CD14-positive monocyte (primary cell): Measurements from ENCODE around the gene ATE1. TPM values are rescaled to one million over a fixed set of nuclear protein-coding genes. Genes with fewer than 3 reads are reported as not detected.

ENCODE experiments used
- DNase-seq, 3 donors: peaks; one replicate each; pipeline ENCODE4 v3.0.0-alpha.2; 2011 to 2022
- H2AFZ ChIP-seq: 2 replicates; pipeline ENCODE4 v1.6.0; 2012; ENCODE audit warnings: mild to moderate bottlenecking, low read depth, low read length, inconsistent platforms; ENCODE audit not compliant: insufficient read depth, poor library complexity, severe bottlenecking
- H3K27ac ChIP-seq, 2 donors: 1 replicate in 1 of 2; 2 replicates in 1 of 2; pipeline ENCODE4 v1.5.1; 2012 to 2013; ENCODE audit warnings: low read length in 2 of 2, control low read depth in 1 of 2, inconsistent platforms in 1 of 2, low read depth in 1 of 2, mild to moderate bottlenecking in 1 of 2
- H3K27me3 ChIP-seq, 2 donors: one replicate each; pipeline versions ENCODE4 v1.6.0 to v1.6.1; 2011 to 2013; ENCODE audit warnings: low read length in 2 of 2; ENCODE audit not compliant: control insufficient read depth in 2 of 2, insufficient read depth in 2 of 2
- H3K36me3 ChIP-seq, 2 donors: replicated peaks in 1 of 2; 1 replicate in 1 of 2; 2 replicates in 1 of 2; pipeline versions ENCODE4 v1.5.1 to v1.6.1; 2012 to 2013; ENCODE audit warnings: low read length in 2 of 2, control low read depth in 1 of 2, inconsistent platforms in 1 of 2, mild to moderate bottlenecking in 1 of 2; ENCODE audit not compliant: insufficient read depth in 2 of 2, control insufficient read depth in 1 of 2
- H3K4me1 ChIP-seq, 2 donors: 1 replicate in 1 of 2; 2 replicates in 1 of 2; pipeline versions ENCODE4 v1.5.1 to v1.6.1; 2012 to 2013; ENCODE audit warnings: low read length in 2 of 2, control low read depth in 1 of 2, inconsistent platforms in 1 of 2, mild to moderate bottlenecking in 1 of 2, moderate library complexity in 1 of 2; ENCODE audit not compliant: insufficient read depth in 2 of 2, control insufficient read depth in 1 of 2
- H3K4me2 ChIP-seq: replicated peaks from 2 replicates; pipeline ENCODE3; 2012; ENCODE audit warnings: low read length, moderate library complexity, mild to moderate bottlenecking; ENCODE audit not compliant: poor library complexity, severe bottlenecking; ENCODE audit errors: extremely low read depth
- H3K4me3 ChIP-seq, 3 experiments: fragments of 200-600 bp in 1 of 3; sonication (generic) in 1 of 3; replicated peaks in 1 of 3; 1 replicate in 2 of 3; 2 replicates in 1 of 3; pipeline ENCODE4 v1.5.1; 2011 to 2013; ENCODE audit warnings: low read length in 3 of 3, mild to moderate bottlenecking in 3 of 3, control low read depth in 2 of 3, low read depth in 2 of 3, inconsistent platforms in 1 of 3, moderate library complexity in 1 of 3
- H3K79me2 ChIP-seq: 2 replicates; pipeline ENCODE4 v1.6.0; 2012; ENCODE audit warnings: mild to moderate bottlenecking, control low read depth, inconsistent platforms, low read length, moderate library complexity; ENCODE audit not compliant: insufficient read depth
- H3K9ac ChIP-seq: 2 replicates; pipeline ENCODE4 v1.6.0; 2017; ENCODE audit warnings: low read length, mild to moderate bottlenecking; ENCODE audit not compliant: insufficient read depth, poor library complexity, severe bottlenecking
- H3K9me3 ChIP-seq, 2 donors: replicated peaks in 1 of 2; 1 replicate in 1 of 2; 2 replicates in 1 of 2; pipeline versions ENCODE4 v1.5.1 to v1.6.1; 2012 to 2013; ENCODE audit warnings: low read length in 2 of 2, control low read depth in 1 of 2; ENCODE audit not compliant: control insufficient read depth in 1 of 2, insufficient read depth in 1 of 2
- H4K20me1 ChIP-seq: 2 replicates; pipeline ENCODE4 v1.6.0; 2012; ENCODE audit warnings: mild to moderate bottlenecking, low read length, control low read depth, moderate library complexity; ENCODE audit not compliant: insufficient read depth
- H3K27ac Mint-ChIP-seq, 7 donors: one replicate each; pipeline ENCODE4 v1.8.0; 2020; ENCODE audit warnings: mild to moderate bottlenecking in 7 of 7, mixed read lengths in 7 of 7, moderate library complexity in 6 of 7, inconsistent platforms in 2 of 7
- H3K27me3 Mint-ChIP-seq, 3 donors: one replicate each; pipeline ENCODE4 v1.8.0; 2021 to 2022; ENCODE audit warnings: low read depth in 3 of 3, mild to moderate bottlenecking in 3 of 3, mixed read lengths in 3 of 3, moderate library complexity in 3 of 3, inconsistent platforms in 1 of 3
- H3K36me3 Mint-ChIP-seq, 2 donors: one replicate each; pipeline ENCODE4 v1.8.0; 2020; ENCODE audit warnings: mixed read lengths in 2 of 2, inconsistent platforms in 1 of 2, mild to moderate bottlenecking in 1 of 2
- H3K4me1 Mint-ChIP-seq: one replicate; pipeline ENCODE4 v1.8.0; 2020; ENCODE audit warnings: mild to moderate bottlenecking, mixed read lengths
- H3K4me3 Mint-ChIP-seq, 2 donors: one replicate each; pipeline ENCODE4 v1.8.0; 2020; ENCODE audit warnings: mild to moderate bottlenecking in 2 of 2, mixed read lengths in 2 of 2, moderate library complexity in 1 of 2
- H3K9me3 Mint-ChIP-seq, 7 donors: one replicate each; pipeline ENCODE4 v1.8.0; 2020 to 2022; ENCODE audit warnings: mixed read lengths in 7 of 7, mild to moderate bottlenecking in 6 of 7, moderate library complexity in 6 of 7, inconsistent platforms in 2 of 7
- CTCF ChIP-seq: fragments of 200-600 bp; IDR thresholded peaks from one replicate; pipeline ENCODE4 v1.8.0; 2022; ENCODE audit warnings: antibody characterized with exemption, mild to moderate bottlenecking
- WGBS: methylation state at CpG from one replicate; pipeline ENCODE4 v1.1.5; 2013; ENCODE audit warnings: missing lambda C conversion rate; ENCODE audit not compliant: insufficient coverage; 5-methylcytosine and 5-hydroxymethylcytosine counted together
- intact Hi-C, 2 donors: fragments of 100-400 bp; cut with micrococcal nuclease; formaldehyde crosslinking; loops; one replicate each; pipeline versions ENCODE4 v1.15.0 to v1.15.1; 2023
- polyA plus RNA-seq, 3 donors: library from polyadenylated mRNA; depleted of rRNA in 1 of 3; unstranded in 2 of 3; stranded (reverse) in 1 of 3; fragments of 300-500 nt in 2 of 3; fragments of >200 nt in 1 of 3; fragmentation: Illumina TruSeq in 2 of 3; gene quantifications; 1 replicate in 2 of 3; 2 replicates in 1 of 3; pipeline ENCODE4 v1.2.3, GENCODE V29; 2012 to 2021

ATE1 gene
- polyA plus RNA-seq, 3 donors = 9.2 to 19.5 (median 15.8) TPM

- H3K4me3 Mint-ChIP-seq = no peak overlapping the region
- intact Hi-C loops = no loop called here
- Histone ChIP-seq H3K4me2 (no peak overlapping the region), H2AFZ (no peak overlapping the region), H3K4me1 (peaks cover 8 to 9% of the 10 kb centered on the region in 2 donors), H3K36me3 (no peaks in the 10 kb centered on the region), H3K79me2 (no peaks in the 10 kb centered on the region), H3K27ac (no peak overlapping the region), H3K4me3 (no peak overlapping the region), H3K9ac (no peak overlapping the region), H3K27me3 (no peaks in the 10 kb centered on the region), H4K20me1 (no peaks in the 10 kb centered on the region), H3K9me3 (no peaks in the 10 kb centered on the region)
- TF ChIP-seq CTCF = no peak
- no CpG with 5 or more reads among the region's 2 CpGs for WGBS
- H3K27me3 Mint-ChIP-seq = peaks cover 0 to 3% (median 0%) of the 10 kb centered on the region in 3 donors
- peaks cover 2 to 13% (median 6%) of the 10 kb centered on the region in 7 donors for H3K9me3 Mint-ChIP-seq
- peak overlapping the region in 3 of 7 donors; percentile 19 to 55 (median 37) for H3K27ac Mint-ChIP-seq
- H3K4me1 Mint-ChIP-seq = peaks cover 10% of the 10 kb centered on the region
- H3K36me3 Mint-ChIP-seq = no peaks in the 10 kb centered on the region
- peak; percentile 25 to 61 (median 56) for DNase-seq
Measured at GRCh38 chr10:121942749-121943416, 15.1 kb upstream of the ATE1 start.

GRCh38 chr10:121941532-121941931 is 13.7 kb upstream of the ATE1 start:
- H2AFZ ChIP-seq = no peak overlapping the region
- Mint-ChIP-seq H3K4me3 (no peak overlapping the region), H3K9me3 (peaks cover 2 to 13% (median 6%) of the 10 kb centered on the region in 7 donors), H3K27ac (no peak overlapping the region), H3K4me1 (peaks cover 6% of the 10 kb centered on the region), H3K36me3 (no peaks in the 10 kb centered on the region), H3K27me3 (peaks cover 0 to 3% (median 0%) of the 10 kb centered on the region in 3 donors)
- intact Hi-C loops = no loop called here
- no peaks in the 10 kb centered on the region for H3K27me3 ChIP-seq
- H4K20me1 ChIP-seq = no peaks in the 10 kb centered on the region
- 43% methylated on average over 3 of the region's 3 CpGs for WGBS
- no peak overlapping the region for H3K4me3 ChIP-seq
- no peaks in the 10 kb centered on the region for H3K79me2 ChIP-seq
- no peaks in the 10 kb centered on the region for H3K9me3 ChIP-seq
- no peaks in the 10 kb centered on the region for H3K36me3 ChIP-seq
- no peak for TF ChIP-seq CTCF
- no peak overlapping the region for H3K27ac ChIP-seq
- DNase-seq = no peak
- peaks cover 8 to 9% of the 10 kb centered on the region in 2 donors for H3K4me1 ChIP-seq
- no peak overlapping the region for H3K9ac ChIP-seq
- no peak overlapping the region for H3K4me2 ChIP-seq
